Activated naive CD4-positive, alpha-beta T cell treated with anti-CD3 and anti-CD28 coated beads, Interleukin-2, amount 50 U/mL, for 24 hours (primary cell): Measurements from ENCODE around the gene DAP.
A peak's percentile ranks its signal among the peaks of the same experiment; 100 is the strongest.

Experiments
- H3K27ac Mint-ChIP-seq: one replicate; pipeline ENCODE4 v1.8.0; 2021; ENCODE audit warnings: mild to moderate bottlenecking, mixed read lengths
- H3K27me3 Mint-ChIP-seq: one replicate; pipeline ENCODE4 v1.8.0; 2021; ENCODE audit warnings: mixed read lengths
- H3K36me3 Mint-ChIP-seq: one replicate; pipeline ENCODE4 v1.8.0; 2021; ENCODE audit warnings: mixed read lengths
- H3K4me1 Mint-ChIP-seq: one replicate; pipeline ENCODE4 v1.8.0; 2021; ENCODE audit warnings: mixed read lengths
- H3K4me3 Mint-ChIP-seq: one replicate; pipeline ENCODE4 v1.8.0; 2021; ENCODE audit warnings: mild to moderate bottlenecking, mixed read lengths
- H3K9me3 Mint-ChIP-seq: one replicate; pipeline ENCODE4 v1.8.0; 2021; ENCODE audit warnings: mixed read lengths

Gene DAP

GRCh38 chr5:10699281-10699874 lies 61.7 kb downstream of the DAP start:
- Mint-ChIP-seq H3K27ac (peak overlapping the region; percentile 11), H3K36me3 (no peaks in the 10 kb centered on the region)

GRCh38 chr5:10695759-10696543 lies 65.1 kb downstream of the DAP start:
- H3K27ac Mint-ChIP-seq = no peak overlapping the region

More at GRCh38 chr5:10699281-10699874, 61.7 kb downstream of the DAP start:
- H3K4me1 Mint-ChIP-seq = peaks cover 42% of the 10 kb centered on the region
- no peak overlapping the region for H3K4me3 Mint-ChIP-seq
- H3K27me3 Mint-ChIP-seq = no peaks in the 10 kb centered on the region
- no peaks in the 10 kb centered on the region for H3K9me3 Mint-ChIP-seq

GRCh38 chr5:10695055-10695649 lies 65.9 kb downstream of the DAP start:
- H3K9me3 Mint-ChIP-seq = no peaks in the 10 kb centered on the region
- H3K36me3 Mint-ChIP-seq = peaks cover 3% of the 10 kb centered on the region
- H3K4me3 Mint-ChIP-seq = no peak overlapping the region
- H3K4me1 Mint-ChIP-seq = peaks cover 36% of the 10 kb centered on the region
- no peaks in the 10 kb centered on the region for H3K27me3 Mint-ChIP-seq
- no peak overlapping the region for H3K27ac Mint-ChIP-seq

More at GRCh38 chr5:10695759-10696543, 65.1 kb downstream of the DAP start:
- Mint-ChIP-seq H3K36me3 (peaks cover 1% of the 10 kb centered on the region), H3K9me3 (no peaks in the 10 kb centered on the region), H3K27me3 (no peaks in the 10 kb centered on the region), H3K4me1 (peaks cover 39% of the 10 kb centered on the region), H3K4me3 (no peak overlapping the region)

- no peak overlapping the region for H3K4me3 Mint-ChIP-seq
- H3K27me3 Mint-ChIP-seq = no peaks in the 10 kb centered on the region
Observed at GRCh38 chr5:10691826-10692785, 68.9 kb downstream of the DAP start.

GRCh38 chr5:10690460-10691440 lies 70.3 kb downstream of the DAP start:
- Mint-ChIP-seq H3K27ac (no peak overlapping the region), H3K4me3 (no peak overlapping the region), H3K9me3 (no peaks in the 10 kb centered on the region), H3K4me1 (peaks cover 3% of the 10 kb centered on the region), H3K36me3 (peaks cover 9% of the 10 kb centered on the region), H3K27me3 (no peaks in the 10 kb centered on the region)

More at GRCh38 chr5:10691826-10692785, 68.9 kb downstream of the DAP start:
- Mint-ChIP-seq H3K36me3 (peaks cover 7% of the 10 kb centered on the region), H3K9me3 (no peaks in the 10 kb centered on the region), H3K27ac (no peak overlapping the region), H3K4me1 (peaks cover 13% of the 10 kb centered on the region)

GRCh38 chr5:10689391-10690081 lies 71.5 kb downstream of the DAP start:
- Mint-ChIP-seq H3K4me1 (no peaks in the 10 kb centered on the region), H3K9me3 (no peaks in the 10 kb centered on the region), H3K27me3 (no peaks in the 10 kb centered on the region), H3K27ac (no peak overlapping the region), H3K4me3 (no peak overlapping the region), H3K36me3 (peaks cover 9% of the 10 kb centered on the region)

GRCh38 chr5:10688651-10689171 lies 72.3 kb downstream of the DAP start:
- no peaks in the 10 kb centered on the region for H3K9me3 Mint-ChIP-seq
- H3K27ac Mint-ChIP-seq = no peak overlapping the region
- H3K27me3 Mint-ChIP-seq = no peaks in the 10 kb centered on the region
- peaks cover 9% of the 10 kb centered on the region for H3K36me3 Mint-ChIP-seq
- H3K4me1 Mint-ChIP-seq = no peaks in the 10 kb centered on the region
- no peak overlapping the region for H3K4me3 Mint-ChIP-seq

GRCh38 chr5:10686890-10687289 lies 74.1 kb downstream of the DAP start:
- Mint-ChIP-seq H3K27me3 (no peaks in the 10 kb centered on the region), H3K27ac (no peak overlapping the region), H3K4me3 (no peak overlapping the region), H3K36me3 (peaks cover 12% of the 10 kb centered on the region), H3K9me3 (no peaks in the 10 kb centered on the region), H3K4me1 (no peaks in the 10 kb centered on the region)

- no peak overlapping the region for H3K27ac Mint-ChIP-seq
- H3K9me3 Mint-ChIP-seq = no peaks in the 10 kb centered on the region
- no peak overlapping the region for H3K4me3 Mint-ChIP-seq
- H3K27me3 Mint-ChIP-seq = no peaks in the 10 kb centered on the region
- H3K36me3 Mint-ChIP-seq = peaks cover 16% of the 10 kb centered on the region
- H3K4me1 Mint-ChIP-seq = no peaks in the 10 kb centered on the region
Observed at GRCh38 chr5:10685115-10685521, 75.9 kb downstream of the DAP start.

- Mint-ChIP-seq H3K4me1 (no peaks in the 10 kb centered on the region), H3K4me3 (no peak overlapping the region), H3K36me3 (peaks cover 18% of the 10 kb centered on the region), H3K27ac (no peak overlapping the region), H3K27me3 (no peaks in the 10 kb centered on the region), H3K9me3 (no peaks in the 10 kb centered on the region)
Observed at GRCh38 chr5:10684303-10685086, 76.5 kb downstream of the DAP start.

GRCh38 chr5:10682801-10683525 lies 78.1 kb downstream of the DAP start:
- Mint-ChIP-seq H3K4me1 (no peaks in the 10 kb centered on the region), H3K27me3 (no peaks in the 10 kb centered on the region), H3K27ac (no peak overlapping the region), H3K36me3 (peaks cover 23% of the 10 kb centered on the region), H3K9me3 (no peaks in the 10 kb centered on the region), H3K4me3 (no peak overlapping the region)

- H3K27ac Mint-ChIP-seq = no peak overlapping the region
- H3K36me3 Mint-ChIP-seq = peaks cover 27% of the 10 kb centered on the region
- H3K4me3 Mint-ChIP-seq = no peak overlapping the region
- H3K9me3 Mint-ChIP-seq = no peaks in the 10 kb centered on the region
- no peaks in the 10 kb centered on the region for H3K27me3 Mint-ChIP-seq
- H3K4me1 Mint-ChIP-seq = no peaks in the 10 kb centered on the region
Observed at GRCh38 chr5:10681731-10682679, 79.0 kb downstream of the DAP start.
